GM18517 (cell line): ENCODE data around the gene ZPBP.

Experiments
- ATAC-seq: cut with Tn5 transposase; IDR thresholded peaks from one replicate; pipeline ENCODE4 v1.9.1; 2021; ENCODE audit warnings: mild to moderate bottlenecking, moderate library complexity; ENCODE audit not compliant: unreplicated experiment

ZPBP gene

GRCh38 chr7:50092579-50093491 is at the start of gene ZPBP:
Gene ZPBP (minus strand): TSS chr7:50093246. CDS start chr7:50093194, 52 bp downstream.
- ATAC-seq = peak; percentile 69

GRCh38 chr7:50142425-50143017 is 49.5 kb upstream of the ZPBP start:
- ATAC-seq = peak; percentile 54

- ATAC-seq = no peak
Observed at GRCh38 chr7:50141854-50142253, 48.8 kb upstream of the ZPBP start.

- ATAC-seq = no peak
Observed at GRCh38 chr7:50141131-50141530, 48.1 kb upstream of the ZPBP start.

GRCh38 chr7:50140688-50141087 is 47.6 kb upstream of the ZPBP start:
- ATAC-seq = no peak

- no peak for ATAC-seq
Observed at GRCh38 chr7:50138101-50138500, 45.1 kb upstream of the ZPBP start.

- ATAC-seq = no peak
Observed at GRCh38 chr7:50125766-50126165, 32.7 kb upstream of the ZPBP start.

GRCh38 chr7:50121286-50121685 is 28.2 kb upstream of the ZPBP start:
- ATAC-seq = peak; percentile 91

GRCh38 chr7:50119815-50120637 is 27.0 kb upstream of the ZPBP start:
- ATAC-seq = peak; percentile 77

- ATAC-seq = no peak
Observed at GRCh38 chr7:50112250-50112649, 19.2 kb upstream of the ZPBP start.

- no peak for ATAC-seq
Observed at GRCh38 chr7:50101873-50102272, 8.8 kb upstream of the ZPBP start.

GRCh38 chr7:50095634-50096033 is 2.6 kb upstream of the ZPBP start:
- no peak for ATAC-seq

GRCh38 chr7:50088463-50089129 is 4.5 kb downstream of the ZPBP start:
- no peak for ATAC-seq

GRCh38 chr7:50085344-50085743 is 7.7 kb downstream of the ZPBP start:
- no peak for ATAC-seq

- no peak for ATAC-seq
Observed at GRCh38 chr7:50073093-50073492, 20.0 kb downstream of the ZPBP start.

GRCh38 chr7:50069613-50070012 is 23.4 kb downstream of the ZPBP start:
- ATAC-seq = peak; percentile 70

GRCh38 chr7:50068850-50069551 is 24.0 kb downstream of the ZPBP start:
- peak; percentile 68 for ATAC-seq

GRCh38 chr7:50068026-50068425 is 25.0 kb downstream of the ZPBP start:
- peak; percentile 45 for ATAC-seq

GRCh38 chr7:50062951-50063350 is 30.1 kb downstream of the ZPBP start:
- ATAC-seq = no peak

GRCh38 chr7:50056131-50056530 is 36.9 kb downstream of the ZPBP start:
- ATAC-seq = no peak
